GM19395 (cell line): ENCODE results near the gene ABCB11.
"Not testable (repeated sequence)": the region's sequence is repeated elsewhere in the genome, so short reads cannot be mapped to it uniquely, and the experiment has no call there.

Experiments
- ATAC-seq: cut with Tn5 transposase; IDR thresholded peaks from one replicate; pipeline ENCODE4 v1.9.1; 2021; ENCODE audit warnings: mild to moderate bottlenecking, moderate library complexity; ENCODE audit not compliant: unreplicated experiment

ABCB11 gene

DNA sequence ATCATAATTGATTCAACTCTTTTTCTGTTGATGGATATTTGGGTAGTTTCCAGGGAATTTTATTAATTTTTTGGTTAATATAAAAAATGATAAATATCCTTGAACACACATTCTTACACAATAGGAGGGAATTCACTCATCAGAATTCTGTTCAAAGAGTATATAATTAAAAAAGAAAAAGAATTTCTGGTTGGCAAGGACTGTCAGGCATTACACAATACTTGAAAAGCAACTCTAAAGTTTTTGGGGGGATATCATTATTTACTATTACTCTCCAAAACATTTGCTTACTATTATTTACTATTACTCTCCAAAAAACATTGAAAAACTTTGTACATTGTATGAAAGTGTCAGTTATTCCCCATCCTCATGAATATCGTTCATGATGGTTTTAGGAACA, 92.1 kb downstream of the ABCB11 start:
- no peak for ATAC-seq

DNA sequence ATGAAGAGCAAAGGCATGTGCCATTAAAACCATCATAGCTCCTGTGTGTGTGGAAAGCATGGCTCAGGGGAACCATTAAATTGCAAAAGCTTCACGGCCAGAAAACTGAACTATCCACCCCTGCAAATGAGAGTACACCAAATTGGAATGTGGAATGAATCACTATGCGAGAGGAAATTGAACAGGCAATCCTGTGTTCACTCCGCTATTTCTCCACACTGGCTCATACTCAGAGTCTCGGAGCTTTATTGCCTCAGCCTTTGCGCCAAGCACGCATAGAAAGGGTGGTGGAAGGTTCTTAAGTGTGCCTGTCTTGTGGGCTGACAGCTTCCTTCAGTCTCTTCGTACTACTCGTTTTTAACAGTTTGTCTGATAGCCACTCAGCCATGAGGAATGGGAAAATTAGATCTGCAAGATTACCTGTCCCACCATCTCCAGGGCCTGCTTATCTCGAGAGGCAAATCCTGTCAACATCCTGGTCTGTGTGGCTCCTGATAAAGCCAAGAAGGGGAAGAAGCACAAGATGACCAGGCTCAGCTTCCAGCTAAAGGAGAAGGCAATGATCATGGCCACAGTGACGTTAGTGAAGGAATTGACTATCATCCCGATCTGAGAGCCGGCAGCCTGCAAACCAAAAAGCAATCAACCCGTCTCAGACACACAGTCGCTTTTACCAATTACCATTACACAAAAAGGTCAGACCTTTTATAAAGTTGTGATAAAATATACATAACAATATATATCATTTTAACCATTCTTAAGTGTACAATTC, 95.1 kb downstream of the ABCB11 start:
- ATAC-seq = no peak

DNA sequence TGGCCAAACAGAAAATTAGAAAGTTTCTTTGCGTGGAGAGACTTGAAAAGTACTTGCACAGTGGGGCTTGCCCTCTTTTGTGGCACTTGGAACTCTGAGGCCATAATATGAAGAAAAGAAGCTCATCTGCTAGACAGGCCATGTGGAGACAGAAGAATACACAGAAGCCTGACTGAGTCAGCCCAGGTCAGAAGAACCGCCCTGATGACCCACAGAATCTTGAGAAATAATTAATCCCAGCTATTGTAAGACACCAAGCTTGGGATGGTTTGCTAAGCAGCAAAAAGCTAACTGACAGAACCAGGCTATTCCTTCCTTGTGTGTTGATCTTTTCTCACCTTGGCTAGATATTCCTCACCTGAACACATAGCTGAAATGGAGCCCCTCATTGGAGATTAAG, 96.3 kb downstream of the ABCB11 start:
- ATAC-seq = no peak

DNA sequence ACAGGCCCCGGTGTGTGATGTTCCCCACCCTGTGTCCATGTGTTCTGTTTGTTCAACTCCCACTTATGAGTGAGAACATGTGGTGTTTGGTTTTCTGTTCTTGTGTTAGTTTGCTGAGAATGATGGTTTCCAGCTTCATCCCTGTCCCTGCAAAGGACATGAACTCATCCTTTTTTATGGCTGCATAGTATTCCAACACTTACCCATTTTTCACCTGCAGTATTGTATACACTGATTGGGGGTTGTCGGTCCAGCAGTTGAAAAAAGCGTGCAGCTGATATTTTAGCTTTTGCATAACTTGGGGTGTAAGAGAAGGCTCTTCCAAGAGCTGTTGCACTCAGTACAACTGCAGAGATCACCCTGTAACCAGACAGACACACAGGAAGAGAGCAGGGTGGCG, 99.0 kb downstream of the ABCB11 start:
- not testable (repeated sequence) for ATAC-seq

DNA sequence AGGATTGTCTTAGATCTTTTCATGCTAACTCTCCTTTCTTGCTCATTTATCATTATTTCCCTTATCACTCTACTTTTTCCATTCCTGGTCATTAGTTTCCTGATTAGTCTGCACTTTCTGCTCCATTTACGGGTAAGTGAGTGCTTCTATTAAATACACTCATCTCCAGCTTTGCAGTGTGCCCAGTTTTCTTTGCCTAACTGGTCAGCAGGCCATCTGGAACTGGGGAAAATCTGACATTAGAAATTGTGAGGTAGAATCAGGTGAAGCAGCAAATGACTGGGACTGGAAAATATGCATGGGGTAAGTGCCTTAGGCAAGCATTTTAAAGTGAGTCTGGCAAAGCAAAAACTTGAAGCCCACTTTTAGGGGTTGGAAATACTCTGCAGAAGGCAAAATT, 100.9 kb downstream of the ABCB11 start:
- ATAC-seq = no peak

DNA sequence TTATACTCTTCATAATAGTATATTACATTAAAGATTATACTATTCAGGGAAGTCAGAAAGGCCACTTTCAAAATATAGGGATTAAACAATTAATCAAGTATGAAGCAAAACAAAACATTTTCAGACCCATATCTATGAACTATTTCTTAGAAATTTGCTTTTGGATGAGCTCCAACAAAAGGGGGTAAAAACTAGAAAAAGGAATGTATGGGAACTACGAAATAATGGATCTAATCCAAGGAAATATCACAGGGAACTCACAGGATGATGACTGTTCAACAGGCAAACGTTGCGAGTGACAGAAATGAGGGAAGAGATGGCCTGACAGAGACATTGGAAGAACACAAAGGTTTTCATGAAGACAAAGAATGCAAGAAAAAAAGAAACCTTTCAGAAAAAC, 102.1 kb downstream of the ABCB11 start:
- no peak for ATAC-seq

GRCh38 chr2:168928113-168928831, 102.9 kb downstream of the ABCB11 start:
- ATAC-seq = no peak

GRCh38 chr2:168926621-168927386, 104.3 kb downstream of the ABCB11 start:
- no peak for ATAC-seq

- peak; percentile 53 for ATAC-seq
Measured at GRCh38 chr2:168920504-168921157, 110.5 kb downstream of the ABCB11 start.

DNA sequence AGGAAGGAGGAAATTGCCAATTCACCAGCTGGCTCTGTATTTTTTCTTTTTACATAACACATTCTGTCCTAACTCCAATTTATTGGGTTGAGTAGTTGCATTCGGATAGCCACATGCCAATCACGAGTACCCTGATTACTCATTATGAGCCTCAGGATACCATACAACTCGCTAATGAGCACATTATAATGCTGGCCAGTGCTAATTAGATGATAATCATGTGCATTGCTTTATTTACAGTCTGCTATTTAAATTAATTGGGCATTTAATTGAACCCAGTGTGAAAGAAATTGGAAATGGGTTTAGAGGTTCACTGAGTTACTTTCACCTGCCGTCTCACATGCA, 114.8 kb downstream of the ABCB11 start:
- ATAC-seq = no peak

DNA sequence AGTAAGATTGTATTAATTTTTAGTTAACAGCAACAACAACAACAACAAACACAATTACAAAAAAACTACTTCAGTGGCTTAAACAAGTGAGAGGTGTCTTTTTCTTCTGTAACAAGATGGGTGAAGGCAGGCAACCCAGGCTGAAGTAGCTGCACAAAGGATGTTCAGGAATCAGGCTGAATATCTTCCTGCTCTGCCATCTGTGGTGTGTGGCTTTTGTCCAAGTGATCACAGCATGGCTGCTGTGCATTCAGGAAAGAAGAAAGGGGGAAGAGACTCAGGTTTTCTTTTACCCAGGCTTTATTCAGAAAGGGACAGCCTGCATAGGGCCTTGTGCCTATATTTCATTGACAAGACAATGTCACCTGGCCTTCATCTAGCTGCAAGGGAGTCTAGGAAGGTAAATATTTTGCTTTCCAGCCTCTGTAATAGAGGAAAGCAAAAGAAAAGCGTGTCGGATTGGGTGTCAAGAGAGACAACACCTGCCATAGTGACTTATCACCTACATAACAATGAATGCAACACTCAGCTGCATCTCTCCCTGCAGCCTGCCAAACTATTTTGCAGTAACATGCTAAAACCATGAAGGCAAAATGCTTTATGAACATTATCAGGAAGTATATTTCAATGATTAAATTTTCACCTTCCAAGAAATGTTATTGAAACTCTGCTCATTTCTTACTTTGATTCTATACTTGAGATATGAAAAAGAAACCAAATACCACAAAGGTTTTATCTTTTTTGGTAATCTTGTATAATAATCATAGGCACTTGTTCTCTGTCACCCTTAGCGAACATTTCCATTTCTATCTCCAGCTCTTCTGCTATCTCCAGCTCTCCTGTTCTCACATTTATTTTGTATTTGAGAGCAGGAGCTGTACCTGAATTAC, 115.4 kb downstream of the ABCB11 start:
- no peak for ATAC-seq

DNA sequence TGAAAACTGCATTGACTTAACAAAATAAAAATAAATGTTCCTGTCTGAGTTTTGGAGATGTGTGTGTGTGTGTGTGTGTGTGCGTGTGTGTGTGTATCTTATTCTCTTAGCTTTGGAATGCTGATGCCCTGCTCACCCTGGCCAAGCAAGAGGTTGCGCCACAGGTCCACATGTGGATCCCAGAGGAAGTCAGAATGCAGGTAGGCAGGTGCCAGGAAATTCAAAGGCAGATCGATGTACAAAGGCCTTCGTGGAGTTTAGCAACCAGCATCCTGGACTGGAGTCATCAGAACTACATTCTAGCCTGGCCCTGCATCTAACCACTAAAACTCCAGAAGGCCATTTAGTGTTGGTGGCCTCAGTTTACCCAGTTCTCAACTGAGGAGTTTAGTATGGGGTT, 117.6 kb downstream of the ABCB11 start:
- ATAC-seq = no peak

GRCh38 chr2:168912901-168913369, 118.2 kb downstream of the ABCB11 start:
- no peak for ATAC-seq

- no peak for ATAC-seq
Measured at GRCh38 chr2:168912466-168912865, 118.7 kb downstream of the ABCB11 start.

- ATAC-seq = no peak
Measured at GRCh38 chr2:168910330-168910729, 120.8 kb downstream of the ABCB11 start.

GRCh38 chr2:168907940-168908662, 123.0 kb downstream of the ABCB11 start:
- no peak for ATAC-seq

DNA sequence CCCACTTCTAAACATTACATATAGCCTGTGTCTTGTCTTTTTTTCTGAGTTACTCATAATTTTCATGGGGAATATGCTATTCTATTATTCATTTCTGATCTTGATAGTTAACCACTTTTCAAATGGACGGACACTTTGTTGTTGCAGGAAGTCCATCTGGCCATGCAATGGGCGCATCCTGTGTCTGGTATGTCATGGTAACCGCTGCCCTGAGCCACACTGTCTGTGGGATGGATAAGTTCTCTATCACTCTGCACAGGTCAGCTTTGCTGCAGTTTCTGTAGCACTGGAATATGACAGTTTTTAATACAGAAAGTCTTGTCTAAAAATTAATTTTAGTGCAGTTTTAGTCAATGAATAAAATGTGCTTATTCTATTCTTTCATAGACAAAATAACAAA, 126.8 kb downstream of the ABCB11 start:
- ATAC-seq = no peak

- no peak for ATAC-seq
Measured at GRCh38 chr2:168903888-168904287, 127.2 kb downstream of the ABCB11 start.

- no peak for ATAC-seq
Measured at GRCh38 chr2:168901003-168901402, 130.1 kb downstream of the ABCB11 start, which contains the start of gene G6PC2. TSS of gene G6PC2 (plus strand) at chr2:168901291. CDS start at chr2:168901332, 41 bp downstream.
